ENCODE data around the gene MTG1. TPM values are rescaled to one million over a fixed set of nuclear protein-coding genes. Genes with fewer than 3 reads are reported as not detected.

MTG1 gene
- total and polyA plus RNA-seq, 10 of the 15 experiments (the other 5 are each of a cell fraction or from before 2014, with no cell fraction given): 6.2 to 104 (median 62.5) TPM

DNA sequence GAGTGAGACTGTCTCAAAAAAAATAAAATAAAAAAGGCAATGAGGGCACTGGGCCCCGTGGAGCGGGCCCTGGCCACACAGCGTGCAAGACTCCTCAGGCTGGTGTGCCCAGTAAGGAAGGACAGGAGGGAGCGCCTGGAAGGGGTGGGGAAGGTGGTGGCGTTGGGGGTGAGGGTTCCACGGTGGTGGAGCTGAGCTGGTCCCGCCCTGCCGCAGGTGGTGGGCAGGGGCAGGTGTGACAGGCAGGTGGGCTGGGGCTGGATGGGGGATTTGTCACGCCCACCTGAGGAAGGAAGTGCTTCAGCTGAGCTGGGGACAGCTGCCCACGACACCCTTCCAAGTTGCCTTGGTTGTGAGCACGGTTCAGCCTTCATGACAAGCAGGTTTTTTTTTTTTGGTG, 47.5 kb upstream of the MTG1 start (continued):
- TF ChIP-seq PAX5 (IDR thresholded peaks at IDR 0.05; ENCODE audit: borderline replicate concordance, low read depth, low read length) (no peak), NFIC (IDR thresholded peaks at IDR 0.05; ENCODE audit: low read depth, low read length) (no peak), HDAC2 (IDR thresholded peaks at IDR 0.05) (no peak)

DNA sequence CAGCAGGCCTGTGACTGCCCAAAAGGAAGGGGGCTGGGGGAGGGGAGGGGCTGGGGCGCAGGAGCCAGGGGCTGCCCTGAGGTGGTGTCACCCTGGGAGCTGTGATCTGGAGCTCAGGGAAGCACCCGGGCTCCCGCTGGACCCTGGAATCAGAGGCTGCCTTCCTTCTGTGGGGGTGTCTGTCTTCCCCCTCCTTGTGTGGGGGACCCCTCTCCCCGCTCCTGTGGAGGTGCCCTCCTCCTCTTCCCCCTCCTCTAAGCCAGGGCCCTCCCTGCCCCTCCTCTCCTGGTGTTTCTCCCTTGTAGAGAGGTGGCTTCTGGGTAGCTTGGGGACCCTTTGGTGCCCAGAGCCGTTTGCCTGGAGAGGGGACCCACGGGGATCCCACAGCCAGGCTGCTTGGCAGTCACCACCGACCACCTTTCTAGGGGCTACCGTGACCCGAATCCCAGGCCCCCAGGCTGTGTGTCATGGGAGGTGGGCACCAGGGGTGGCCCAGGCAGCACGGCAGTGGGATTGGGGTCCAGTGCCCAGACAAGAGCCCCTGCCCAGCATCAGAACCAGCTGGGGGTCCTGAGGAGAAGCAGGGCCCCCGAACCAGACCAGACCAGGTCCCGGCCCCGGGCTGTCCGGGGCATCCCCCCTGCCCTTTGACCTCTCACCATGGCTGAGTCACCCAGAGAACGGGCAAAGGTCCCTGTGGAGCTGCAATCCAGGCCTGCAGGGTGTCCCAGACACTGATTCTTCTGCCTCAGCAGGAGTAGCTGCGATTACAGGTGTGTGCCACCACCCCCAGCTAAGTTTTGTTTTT, 46.0 kb upstream of the MTG1 start:
- ATAC-seq: peak; percentile 37
- H3K9ac ChIP-seq (ENCODE audit: control insufficient read depth, insufficient read depth, low read length): no peak overlapping the region

More for the DNA sequence above, 46.0 kb upstream of the MTG1 start:
- WGBS (ENCODE audit: insufficient coverage, insufficient replicate concordance, low lambda C conversion rate, missing lambda C conversion rate): 45% methylated on average over 13 of the region's 16 CpGs
- POLR2A ChIA-PET: no interaction called here
- no TSS peak for BruUV-seq (replicated peaks)
- Histone ChIP-seq H3K4me1 (ENCODE audit: control insufficient read depth, insufficient read depth, low read length) (no peaks in the 10 kb centered on the region), H2AFZ (ENCODE audit: control insufficient read depth, low read depth, low read length) (no peak overlapping the region), H4K20me1 (ENCODE audit: control insufficient read depth, insufficient read depth) (no peaks in the 10 kb centered on the region), H3K79me2 (ENCODE audit: control insufficient read depth, insufficient read depth, low read length) (no peaks in the 10 kb centered on the region), H3K27ac (ENCODE audit: control insufficient read depth, insufficient read depth) (no peak overlapping the region), H3K27me3 (replicated peaks in 1 of 2; ENCODE audit: control insufficient read depth in 2 of 2, insufficient read depth in 2 of 2, low read length in 1 of 2) (no peaks in the 10 kb centered on the region; a peak in 1 of 4 replicates), H3K9me3 (replicated peaks; ENCODE audit: control insufficient read depth, insufficient read depth, low read length) (no peaks in the 10 kb centered on the region), H3K4me2 (ENCODE audit: control insufficient read depth, insufficient read depth) (no peak overlapping the region), H3K4me3 (no peak overlapping the region), H3K36me3 (ENCODE audit: control insufficient read depth in 2 of 2, insufficient read depth in 2 of 2, low read length in 1 of 2) (no peaks in the 10 kb centered on the region)
- DNase-seq (ENCODE audit: low read depth, low spot score) (no peak), FAIRE-seq (no peak)
- in situ Hi-C loops (cut with MboI) (no loop called here), intact Hi-C loops (cut with micrococcal nuclease; ENCODE audit: unreplicated experiment) (no loop called here)
- CTCF ChIA-PET: interaction anchor here (0.6 to 1.1 kb wide), 3 partner anchors 18 to 20 kb away, joined by 3 to 5 read pairs (median 3); no protein-coding TSS in a partner anchor
- SMC1A ChIA-PET (ENCODE audit: uncharacterized antibody, unreplicated experiment): no interaction called here
- RAD21 ChIA-PET (ENCODE audit: unreplicated experiment): no interaction called here
- TF ChIP-seq NR2C1 (IDR thresholded peaks at IDR 0.05): peak; percentile 65
- TF ChIP-seq NR2F1 (conservative IDR thresholded peaks at IDR 0.05): peak; percentile 78
- TF ChIP-seq, protein P1, sequence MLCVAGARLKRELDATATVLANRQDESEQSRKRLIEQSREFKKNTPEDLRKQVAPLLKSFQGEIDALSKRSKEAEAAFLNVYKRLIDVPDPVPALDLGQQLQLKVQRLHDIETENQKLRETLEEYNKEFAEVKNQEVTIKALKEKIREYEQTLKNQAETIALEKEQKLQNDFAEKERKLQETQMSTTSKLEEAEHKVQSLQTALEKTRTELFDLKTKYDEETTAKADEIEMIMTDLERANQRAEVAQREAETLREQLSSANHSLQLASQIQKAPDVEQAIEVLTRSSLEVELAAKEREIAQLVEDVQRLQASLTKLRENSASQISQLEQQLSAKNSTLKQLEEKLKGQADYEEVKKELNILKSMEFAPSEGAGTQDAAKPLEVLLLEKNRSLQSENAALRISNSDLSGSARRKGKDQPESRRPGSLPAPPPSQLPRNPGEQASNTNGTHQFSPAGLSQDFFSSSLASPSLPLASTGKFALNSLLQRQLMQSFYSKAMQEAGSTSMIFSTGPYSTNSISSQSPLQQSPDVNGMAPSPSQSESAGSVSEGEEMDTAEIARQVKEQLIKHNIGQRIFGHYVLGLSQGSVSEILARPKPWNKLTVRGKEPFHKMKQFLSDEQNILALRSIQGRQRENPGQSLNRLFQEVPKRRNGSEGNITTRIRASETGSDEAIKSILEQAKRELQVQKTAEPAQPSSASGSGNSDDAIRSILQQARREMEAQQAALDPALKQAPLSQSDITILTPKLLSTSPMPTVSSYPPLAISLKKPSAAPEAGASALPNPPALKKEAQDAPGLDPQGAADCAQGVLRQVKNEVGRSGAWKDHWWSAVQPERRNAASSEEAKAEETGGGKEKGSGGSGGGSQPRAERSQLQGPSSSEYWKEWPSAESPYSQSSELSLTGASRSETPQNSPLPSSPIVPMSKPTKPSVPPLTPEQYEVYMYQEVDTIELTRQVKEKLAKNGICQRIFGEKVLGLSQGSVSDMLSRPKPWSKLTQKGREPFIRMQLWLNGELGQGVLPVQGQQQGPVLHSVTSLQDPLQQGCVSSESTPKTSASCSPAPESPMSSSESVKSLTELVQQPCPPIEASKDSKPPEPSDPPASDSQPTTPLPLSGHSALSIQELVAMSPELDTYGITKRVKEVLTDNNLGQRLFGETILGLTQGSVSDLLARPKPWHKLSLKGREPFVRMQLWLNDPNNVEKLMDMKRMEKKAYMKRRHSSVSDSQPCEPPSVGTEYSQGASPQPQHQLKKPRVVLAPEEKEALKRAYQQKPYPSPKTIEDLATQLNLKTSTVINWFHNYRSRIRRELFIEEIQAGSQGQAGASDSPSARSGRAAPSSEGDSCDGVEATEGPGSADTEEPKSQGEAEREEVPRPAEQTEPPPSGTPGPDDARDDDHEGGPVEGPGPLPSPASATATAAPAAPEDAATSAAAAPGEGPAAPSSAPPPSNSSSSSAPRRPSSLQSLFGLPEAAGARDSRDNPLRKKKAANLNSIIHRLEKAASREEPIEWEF (IDR thresholded peaks at IDR 0.05; ENCODE audit: insufficient replicate concordance, low read depth, low read length): no peak
- no peak for TF ChIP-seq RFX5 (IDR thresholded peaks at IDR 0.05; ENCODE audit: low read depth, low read length)
- no peak for TF ChIP-seq POLR2AphosphoS5 (IDR thresholded peaks at IDR 0.05; ENCODE audit: low read length)
